A673 (cell line): ENCODE results near the gene TUBG1. TPM values are rescaled to one million over a fixed set of nuclear protein-coding genes. Genes with fewer than 3 reads are reported as not detected.
A peak's percentile ranks its signal among the peaks of the same experiment; 100 is the strongest.

Source experiments
- BruUV-seq: library from RNA; stranded (reverse); fragments of 400-500 nt; replicated peaks from 2 replicates; lab custom pipeline; 2021; lab: Mats Ljungman, UMichigan
- CTCF ChIA-PET: fragments of 300-600 bp; sonication (Branson Sonifier 250); formaldehyde crosslinking; loops from one replicate; lab custom pipeline; 2022; ENCODE audit warnings: antibody characterized with exemption; lab: Charles Lee
- POLR2A ChIA-PET: fragments of 300-600 bp; sonication (Branson Sonifier 250); formaldehyde crosslinking; loops from one replicate; lab custom pipeline; 2022; ENCODE audit warnings: antibody characterized with exemption; ENCODE audit not compliant: low non-redundant PET; lab: Charles Lee
- DNase-seq: peaks from one replicate; pipeline ENCODE4 v3.0.0-alpha.2; 2015; ENCODE audit warnings: low spot score
- H3K27ac ChIP-seq: fragments of 200-600 bp; sonication (generic); 2 replicates; pipeline ENCODE4 v1.5.1; 2016; ENCODE audit warnings: mixed run types, low read depth, mild to moderate bottlenecking, mixed read lengths, antibody characterized with exemption, low read length; ENCODE audit not compliant: poor library complexity, severe bottlenecking
- H3K27me3 ChIP-seq: fragments of 200-600 bp; sonication (generic); replicated peaks from 2 replicates; pipeline ENCODE4 v1.6.1; 2017; ENCODE audit warnings: mixed run types, low read depth, mild to moderate bottlenecking, mixed read lengths, antibody characterized with exemption, low read length; ENCODE audit not compliant: insufficient read depth, poor library complexity
- H3K36me3 ChIP-seq: fragments of 200-600 bp; sonication (generic); 2 replicates; pipeline ENCODE4 v1.6.1; 2016; ENCODE audit warnings: mixed run types, mild to moderate bottlenecking, mixed read lengths, antibody characterized with exemption, low read length; ENCODE audit not compliant: insufficient read depth, poor library complexity, severe bottlenecking
- H3K4me1 ChIP-seq: fragments of 200-600 bp; sonication (generic); 2 replicates; pipeline ENCODE4 v1.6.1; 2017; ENCODE audit warnings: mixed run types, mild to moderate bottlenecking, mixed read lengths, antibody characterized with exemption, low read length; ENCODE audit not compliant: insufficient read depth, poor library complexity, severe bottlenecking
- H3K4me3 ChIP-seq: fragments of 200-600 bp; sonication (generic); 2 replicates; pipeline ENCODE4 v1.5.1; 2016; ENCODE audit warnings: low read depth, mixed run types, mild to moderate bottlenecking, mixed read lengths, low read length; ENCODE audit not compliant: poor library complexity, severe bottlenecking
- H3K9me3 ChIP-seq: fragments of 200-600 bp; sonication (generic); 2 replicates; pipeline ENCODE4 v1.6.1; 2016; ENCODE audit warnings: mixed run types, low read depth, mild to moderate bottlenecking, mixed read lengths, antibody characterized with exemption, low read length; ENCODE audit not compliant: poor library complexity, severe bottlenecking
- EZH2 ChIP-seq: fragments of 200-600 bp; sonication (generic); IDR thresholded peaks from 2 replicates; pipeline ENCODE4 v1.6.1; 2017; ENCODE audit warnings: borderline replicate concordance, low read depth, mild to moderate bottlenecking, mixed read lengths, antibody characterized with exemption, low read length; ENCODE audit not compliant: poor library complexity, severe bottlenecking
- intact Hi-C: fragments of 100-400 bp; cut with micrococcal nuclease; formaldehyde crosslinking; loops from one replicate; pipeline ENCODE4 v1.10.0; 2022; ENCODE audit not compliant: unreplicated experiment
- total RNA-seq: library from RNA; stranded (reverse); gene quantifications from 2 replicates; pipeline ENCODE4 v1.2.3, GENCODE V29; 2021
- TF ChIP-seq, protein P1 (sequence below): fragments of 300-800, 200-600 bp; sonication (generic); conservative IDR thresholded peaks from 2 replicates; pipeline ENCODE4 v1.5.1; 2017; ENCODE audit warnings: low read depth, mild to moderate bottlenecking, antibody characterized with exemption, low read length, moderate library complexity, mixed read lengths

The TUBG1 gene
- total RNA-seq, 1 experiment from 2014 or later: 87.4 TPM

DNA sequence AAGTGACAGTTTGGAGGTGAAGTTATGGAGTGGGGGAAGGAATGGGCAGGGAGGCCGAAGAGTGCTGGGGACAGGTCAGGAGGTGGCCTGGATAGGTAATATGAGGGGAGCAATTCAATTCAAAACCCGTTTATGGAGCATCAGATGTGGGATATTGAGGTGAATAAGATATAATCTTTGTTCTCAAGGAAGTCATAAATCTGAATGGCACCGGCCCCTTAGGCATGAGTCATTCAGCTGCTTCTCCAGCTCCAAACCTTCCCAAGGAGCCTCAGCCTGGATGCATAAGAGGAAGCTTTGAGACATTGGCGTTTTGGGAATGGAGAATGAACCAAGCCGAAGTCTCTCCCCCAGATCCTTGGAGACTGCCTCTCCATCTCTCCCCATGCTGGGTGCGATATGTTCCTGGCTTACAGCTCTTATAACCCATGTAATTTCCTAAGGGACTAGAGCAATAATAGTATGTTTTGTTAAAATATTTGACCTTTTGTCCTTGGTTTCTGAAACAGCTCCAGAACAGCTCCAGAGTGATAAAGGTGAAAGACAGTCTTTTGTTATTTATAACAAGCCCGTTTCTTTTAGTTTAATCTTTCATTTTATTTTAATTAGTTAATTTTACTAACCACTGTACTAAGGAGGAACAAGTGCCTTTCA, 51.3 kb downstream of the TUBG1 start:
- Histone ChIP-seq H3K36me3 (no peaks in the 10 kb centered on the region), H3K4me3 (no peak overlapping the region), H3K27me3 (no peaks in the 10 kb centered on the region), H3K9me3 (no peaks in the 10 kb centered on the region), H3K4me1 (peaks cover 4% of the 10 kb centered on the region), H3K27ac (no peak overlapping the region)
- peak; percentile 35 for DNase-seq
- no peak for TF ChIP-seq EZH2
- TF ChIP-seq, protein P1, sequence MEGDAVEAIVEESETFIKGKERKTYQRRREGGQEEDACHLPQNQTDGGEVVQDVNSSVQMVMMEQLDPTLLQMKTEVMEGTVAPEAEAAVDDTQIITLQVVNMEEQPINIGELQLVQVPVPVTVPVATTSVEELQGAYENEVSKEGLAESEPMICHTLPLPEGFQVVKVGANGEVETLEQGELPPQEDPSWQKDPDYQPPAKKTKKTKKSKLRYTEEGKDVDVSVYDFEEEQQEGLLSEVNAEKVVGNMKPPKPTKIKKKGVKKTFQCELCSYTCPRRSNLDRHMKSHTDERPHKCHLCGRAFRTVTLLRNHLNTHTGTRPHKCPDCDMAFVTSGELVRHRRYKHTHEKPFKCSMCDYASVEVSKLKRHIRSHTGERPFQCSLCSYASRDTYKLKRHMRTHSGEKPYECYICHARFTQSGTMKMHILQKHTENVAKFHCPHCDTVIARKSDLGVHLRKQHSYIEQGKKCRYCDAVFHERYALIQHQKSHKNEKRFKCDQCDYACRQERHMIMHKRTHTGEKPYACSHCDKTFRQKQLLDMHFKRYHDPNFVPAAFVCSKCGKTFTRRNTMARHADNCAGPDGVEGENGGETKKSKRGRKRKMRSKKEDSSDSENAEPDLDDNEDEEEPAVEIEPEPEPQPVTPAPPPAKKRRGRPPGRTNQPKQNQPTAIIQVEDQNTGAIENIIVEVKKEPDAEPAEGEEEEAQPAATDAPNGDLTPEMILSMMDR: no peak
- CTCF ChIA-PET: no interaction called here
- POLR2A ChIA-PET: interaction anchor here (0.9 kb wide), 1 partner anchor 10 kb away, joined by 7 read pairs; no protein-coding TSS in a partner anchor
- intact Hi-C loops: no loop called here
- TSS peak; percentile 57 for BruUV-seq

Other genes starting within 250 kb of the TUBG1 start
- 59.7 and 60.5 TPM in 2 replicates for gene STAT3, start 221.2 kb upstream of the TUBG1 start, total RNA-seq
- gene CAVIN1, start 186.4 kb upstream of the TUBG1 start, total RNA-seq: 16.6 and 19.9 TPM in 2 replicates
- 50.3 and 54.6 TPM in 2 replicates for gene ATP6V0A1, start 150.8 kb upstream of the TUBG1 start, total RNA-seq
- gene NAGLU, start 73.4 kb upstream of the TUBG1 start, total RNA-seq: 9.6 and 12.7 TPM in 2 replicates
- gene HSD17B1, start 56.8 kb upstream of the TUBG1 start, total RNA-seq: 0.59 and 0.60 TPM in 2 replicates
- gene COASY, start 47.5 kb upstream of the TUBG1 start, total RNA-seq: 71.5 and 78.2 TPM in 2 replicates
- 32.8 and 33.7 TPM in 2 replicates for gene MLX, start 42.6 kb upstream of the TUBG1 start, total RNA-seq
- gene PSMC3IP, start 32.0 kb upstream of the TUBG1 start, total RNA-seq: 30.9 and 31.9 TPM in 2 replicates
- 23.2 and 30.0 TPM in 2 replicates for gene RETREG3, start 309 bp upstream of the TUBG1 start, total RNA-seq
- gene TUBG2, start 49.6 kb downstream of the TUBG1 start, total RNA-seq: 14.6 and 19.2 TPM in 2 replicates
- 11.9 and 16.8 TPM in 2 replicates for gene PLEKHH3, start 67.3 kb downstream of the TUBG1 start, total RNA-seq
- 0.52 and 0.55 TPM in 2 replicates for gene CCR10, start 72.2 kb downstream of the TUBG1 start, total RNA-seq
- 5.6 and 6.7 TPM in 2 replicates for gene CNTNAP1, start 72.8 kb downstream of the TUBG1 start, total RNA-seq
- 16.4 and 19.5 TPM in 2 replicates for gene EZH1, start 135.4 kb downstream of the TUBG1 start, total RNA-seq
- gene RAMP2, start 151.5 kb downstream of the TUBG1 start, total RNA-seq: 3.8 and 5.0 TPM in 2 replicates
- gene VPS25, start 163.8 kb downstream of the TUBG1 start, total RNA-seq: 34.3 and 35.6 TPM in 2 replicates
- gene WNK4, start 170.9 kb downstream of the TUBG1 start, total RNA-seq: 0.11 and 0.37 TPM in 2 replicates
- gene COA3, start 189.0 kb downstream of the TUBG1 start, total RNA-seq: 29.0 and 30.5 TPM in 2 replicates
- gene CNTD1, start 189.2 kb downstream of the TUBG1 start, total RNA-seq: not detected in 2 replicates
- 34.2 and 36.0 TPM in 2 replicates for gene BECN1, start 214.6 kb downstream of the TUBG1 start, total RNA-seq
- gene PSME3, start 223.7 kb downstream of the TUBG1 start, total RNA-seq: 93.7 and 120 TPM in 2 replicates
- 1.2 and 1.4 TPM in 2 replicates for gene AOC2, start 234.9 kb downstream of the TUBG1 start, total RNA-seq
- gene AOC3, start 241.5 kb downstream of the TUBG1 start, total RNA-seq: 0.62 and 0.70 TPM in 2 replicates